ENCODE results near the gene ATP1A2. TPM values are rescaled to one million over a fixed set of nuclear protein-coding genes. Genes with fewer than 3 reads are reported as not detected.
A peak's percentile ranks its signal among the peaks of the same experiment; 100 is the strongest.

Gene ATP1A2
- total RNA-seq, 2 donors from 2014 or later: 146 to 228 TPM

- Histone ChIP-seq H3K27me3 (no peaks in the 10 kb centered on the region), H3K4me1 (no peaks in the 10 kb centered on the region), H3K36me3 (no peaks in the 10 kb centered on the region)
Observed at GRCh38 chr1:160157174-160157573, 41.6 kb downstream of the ATP1A2 start.

GRCh38 chr1:160158031-160158430 lies 42.5 kb downstream of the ATP1A2 start:
- Histone ChIP-seq H3K4me1 (no peaks in the 10 kb centered on the region), H3K27ac (no peak overlapping the region), H3K36me3 (no peaks in the 10 kb centered on the region), H3K27me3 (no peaks in the 10 kb centered on the region), H3K9me3 (no peaks in the 10 kb centered on the region), H3K4me3 (no peak overlapping the region)
- no peak for DNase-seq (ENCODE audit: low spot score)
- TF ChIP-seq, protein P1, sequence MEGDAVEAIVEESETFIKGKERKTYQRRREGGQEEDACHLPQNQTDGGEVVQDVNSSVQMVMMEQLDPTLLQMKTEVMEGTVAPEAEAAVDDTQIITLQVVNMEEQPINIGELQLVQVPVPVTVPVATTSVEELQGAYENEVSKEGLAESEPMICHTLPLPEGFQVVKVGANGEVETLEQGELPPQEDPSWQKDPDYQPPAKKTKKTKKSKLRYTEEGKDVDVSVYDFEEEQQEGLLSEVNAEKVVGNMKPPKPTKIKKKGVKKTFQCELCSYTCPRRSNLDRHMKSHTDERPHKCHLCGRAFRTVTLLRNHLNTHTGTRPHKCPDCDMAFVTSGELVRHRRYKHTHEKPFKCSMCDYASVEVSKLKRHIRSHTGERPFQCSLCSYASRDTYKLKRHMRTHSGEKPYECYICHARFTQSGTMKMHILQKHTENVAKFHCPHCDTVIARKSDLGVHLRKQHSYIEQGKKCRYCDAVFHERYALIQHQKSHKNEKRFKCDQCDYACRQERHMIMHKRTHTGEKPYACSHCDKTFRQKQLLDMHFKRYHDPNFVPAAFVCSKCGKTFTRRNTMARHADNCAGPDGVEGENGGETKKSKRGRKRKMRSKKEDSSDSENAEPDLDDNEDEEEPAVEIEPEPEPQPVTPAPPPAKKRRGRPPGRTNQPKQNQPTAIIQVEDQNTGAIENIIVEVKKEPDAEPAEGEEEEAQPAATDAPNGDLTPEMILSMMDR (IDR thresholded peaks at IDR 0.05): no peak

More at GRCh38 chr1:160157174-160157573, 41.6 kb downstream of the ATP1A2 start:
- TF ChIP-seq, protein P1 (IDR thresholded peaks at IDR 0.05): no peak
- Histone ChIP-seq H3K27ac (no peak overlapping the region), H3K4me3 (no peak overlapping the region), H3K9me3 (no peaks in the 10 kb centered on the region)
- no peak for DNase-seq (ENCODE audit: low spot score)

DNA sequence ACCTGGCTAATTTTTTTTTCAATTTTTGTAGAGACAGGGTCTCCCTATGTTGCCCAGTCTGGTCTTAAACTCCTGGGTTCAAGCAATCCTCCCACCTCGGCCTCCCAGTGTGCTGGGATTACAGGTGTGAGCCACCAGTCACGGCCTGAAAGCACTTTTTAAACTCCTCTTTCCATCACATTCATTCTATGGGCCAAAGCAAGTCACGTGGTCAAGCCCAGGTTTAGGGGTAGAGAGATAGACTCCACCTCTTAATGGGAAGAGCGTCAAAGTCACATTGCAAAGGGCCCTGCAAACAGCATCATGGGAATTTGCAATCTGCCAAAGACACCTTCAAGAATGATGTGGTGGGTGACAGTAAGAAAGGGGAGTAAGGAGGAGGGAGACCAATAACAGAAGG lies 43.0 kb downstream of the ATP1A2 start:
- no peaks in the 10 kb centered on the region for H3K27me3 ChIP-seq
- H3K9me3 ChIP-seq: no peaks in the 10 kb centered on the region
- DNase-seq (ENCODE audit: low spot score): no peak
- no peaks in the 10 kb centered on the region for H3K36me3 ChIP-seq
- H3K4me1 ChIP-seq: no peaks in the 10 kb centered on the region
- no peak overlapping the region for H3K27ac ChIP-seq
- H3K4me3 ChIP-seq: no peak overlapping the region
- TF ChIP-seq, protein P1 (IDR thresholded peaks at IDR 0.05): no peak

GRCh38 chr1:160159846-160160245 lies 44.3 kb downstream of the ATP1A2 start:
- Histone ChIP-seq H3K27ac (peak overlapping the region in 1 of 2 donors; percentile 25), H3K9me3 (no peaks in the 10 kb centered on the region), H3K4me1 (no peaks in the 10 kb centered on the region), H3K27me3 (no peaks in the 10 kb centered on the region), H3K4me3 (no peak overlapping the region), H3K36me3 (no peaks in the 10 kb centered on the region)
- TF ChIP-seq, protein P1 (IDR thresholded peaks at IDR 0.05): no peak
- no peak for DNase-seq (ENCODE audit: low spot score)

GRCh38 chr1:160161965-160162705 lies 46.6 kb downstream of the ATP1A2 start:
- no peak for DNase-seq (ENCODE audit: low spot score)
- TF ChIP-seq, protein P1 (IDR thresholded peaks at IDR 0.05): peak; percentile 32 to 59

DNA sequence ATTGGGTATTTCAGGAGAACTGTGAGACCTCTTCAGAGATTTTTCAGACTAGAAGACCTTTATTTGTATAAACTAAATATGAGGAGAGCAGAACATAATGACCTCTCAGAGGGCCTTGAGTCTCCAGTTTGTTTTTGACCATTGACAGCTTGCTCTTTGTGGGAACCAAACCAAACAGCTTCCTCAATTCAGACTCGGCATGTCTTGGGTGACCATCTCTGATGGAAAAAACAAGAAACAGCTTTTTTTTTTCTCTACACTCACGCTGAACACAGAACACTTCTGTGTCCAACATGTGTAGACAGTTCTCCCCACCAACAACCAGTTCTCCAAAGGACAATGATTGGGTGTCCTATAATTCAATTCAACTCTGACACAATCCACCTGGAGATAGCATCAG lies 47.4 kb downstream of the ATP1A2 start:
- no peaks in the 10 kb centered on the region for H3K36me3 ChIP-seq
- no peak overlapping the region for H3K4me3 ChIP-seq
- TF ChIP-seq, protein P1 (IDR thresholded peaks at IDR 0.05): no peak
- H3K27me3 ChIP-seq: no peaks in the 10 kb centered on the region
- H3K4me1 ChIP-seq: no peaks in the 10 kb centered on the region
- no peak overlapping the region for H3K27ac ChIP-seq
- H3K9me3 ChIP-seq: no peaks in the 10 kb centered on the region
- DNase-seq (ENCODE audit: low spot score): no peak

More at GRCh38 chr1:160161965-160162705, 46.6 kb downstream of the ATP1A2 start:
- no peaks in the 10 kb centered on the region for H3K9me3 ChIP-seq
- no peaks in the 10 kb centered on the region for H3K4me1 ChIP-seq
- no peak overlapping the region for H3K4me3 ChIP-seq
- no peaks in the 10 kb centered on the region for H3K36me3 ChIP-seq
- H3K27me3 ChIP-seq: no peaks in the 10 kb centered on the region
- H3K27ac ChIP-seq: no peak overlapping the region
